T-helper 1 cell treated with Interleukin-12 subunit alpha and Interleukin-12 subunit beta and Interleukin-4 antibody, amounts not matched to agents 30 ng/mL and 1 ng/mL, for 36 hours (primary cell): ENCODE results near the gene TEX9. TPM values are rescaled to one million over a fixed set of nuclear protein-coding genes. Genes with fewer than 3 reads are reported as not detected.
"Not testable (repeated sequence)": the region's sequence is repeated elsewhere in the genome, so short reads cannot be mapped to it uniquely, and the experiment has no call there.

Experiments
- intact Hi-C: fragments of 100-400 bp; cut with micrococcal nuclease; formaldehyde crosslinking; loops from one replicate; pipeline ENCODE4 v1.15.1; 2024
- total RNA-seq: library from RNA; stranded (reverse); gene quantifications from 2 replicates; pipeline ENCODE4 v1.2.3, GENCODE V29; 2022

Gene TEX9
- 0.71 and 0.90 TPM in 2 replicates for total RNA-seq

DNA sequence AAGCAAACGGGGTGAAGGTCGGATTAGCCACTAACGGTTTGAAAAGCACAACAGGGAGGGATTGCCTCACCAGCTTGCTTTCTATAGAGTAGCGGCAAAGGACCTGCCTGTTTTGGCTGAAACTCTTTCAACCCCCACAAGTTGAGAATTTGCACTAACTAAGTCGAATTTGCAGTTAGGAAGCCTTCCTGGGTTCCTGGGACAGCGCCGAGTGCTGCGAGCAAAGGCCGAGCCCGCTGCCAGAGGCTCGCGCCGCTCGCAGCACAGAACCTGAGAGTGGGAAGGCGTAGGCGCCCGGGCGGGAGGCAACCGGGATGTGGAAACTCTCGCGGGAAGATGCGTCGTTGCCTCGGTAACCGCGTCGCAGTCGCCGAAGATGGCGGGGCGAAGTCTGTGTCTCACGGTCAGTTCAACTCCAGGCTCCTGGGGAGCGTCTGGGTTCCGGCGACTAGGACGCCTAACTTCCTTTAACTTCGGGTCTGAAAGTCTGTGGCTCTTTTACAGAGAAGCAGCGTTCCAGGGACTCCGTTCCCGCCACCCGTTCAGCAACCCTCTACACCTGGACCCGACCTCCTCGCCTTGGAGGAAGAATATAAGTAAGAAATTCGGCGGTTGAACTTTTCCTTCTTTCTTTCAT is at the start of gene TEX9:
Gene TEX9, plus strand, starts transcription at position 352 of the 637 bp plus-strand sequence. Its CDS starts 25 bp downstream, at position 377.
- intact Hi-C loops, result loop anchor here (1.0 to 10.0 kb wide), 5 partner anchors 60 to 522 kb away; partner anchors contain the start of gene NEDD4

DNA sequence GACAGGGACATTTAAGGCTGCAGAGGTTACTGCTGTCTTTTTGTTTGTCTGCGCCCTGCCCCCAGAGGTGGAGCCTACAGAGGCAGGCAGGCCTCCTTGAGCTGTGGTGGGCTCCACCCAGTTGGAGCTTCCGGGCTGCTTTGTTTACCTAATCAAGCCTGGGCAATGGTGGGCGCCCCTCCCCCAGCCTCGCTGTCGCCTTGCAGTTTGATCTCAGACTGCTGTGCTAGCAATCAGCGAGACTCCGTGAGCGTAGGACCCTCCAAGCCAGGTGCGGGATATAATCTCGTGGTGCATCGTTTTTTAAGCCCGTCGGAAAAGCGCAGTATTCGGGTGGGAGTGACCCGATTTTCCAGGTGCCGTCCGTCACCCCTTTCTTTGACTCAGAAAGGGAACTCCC is 48.7 kb upstream of the TEX9 start:
- intact Hi-C loops, result not testable (repeated sequence)

DNA sequence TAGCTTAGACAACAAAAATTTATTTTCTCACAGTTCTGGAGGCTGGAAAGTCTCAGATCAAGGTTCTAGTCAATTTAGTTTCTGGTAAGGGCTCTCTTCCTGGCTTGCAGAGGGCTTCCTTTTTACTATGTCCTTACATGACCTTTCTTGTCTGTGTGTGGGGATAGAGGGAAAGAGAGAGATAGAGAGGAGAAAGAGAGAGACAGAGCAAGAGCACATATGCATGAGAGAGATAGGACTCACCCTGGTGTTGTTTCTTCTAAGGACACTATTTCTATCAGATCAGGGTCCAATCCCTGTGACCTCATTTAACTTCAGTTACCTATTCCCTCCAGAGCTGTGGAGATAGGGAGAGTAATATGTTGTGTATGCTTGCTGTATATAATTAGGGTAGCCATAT is 44.9 kb upstream of the TEX9 start:
- intact Hi-C loops, result no loop called here

DNA sequence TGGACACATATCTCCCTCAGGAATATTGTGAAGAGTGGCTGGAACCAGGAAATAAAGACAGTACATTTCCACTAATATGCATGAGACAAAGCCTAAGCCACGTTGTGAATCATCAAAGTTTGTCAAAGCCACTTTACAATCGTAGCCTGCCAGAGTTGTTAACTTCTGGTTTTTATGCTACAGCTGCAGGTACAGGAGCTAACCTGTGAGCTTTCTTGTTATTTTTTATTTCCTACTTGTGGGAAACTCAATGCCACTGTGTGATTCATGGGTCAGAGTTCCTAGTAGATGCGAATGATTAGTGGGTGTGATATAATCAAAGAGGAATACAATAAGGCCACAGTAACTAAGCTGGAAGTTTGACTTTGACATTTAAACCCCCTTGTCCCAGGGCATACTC is 44.4 kb upstream of the TEX9 start:
- intact Hi-C loops, result no loop called here

DNA sequence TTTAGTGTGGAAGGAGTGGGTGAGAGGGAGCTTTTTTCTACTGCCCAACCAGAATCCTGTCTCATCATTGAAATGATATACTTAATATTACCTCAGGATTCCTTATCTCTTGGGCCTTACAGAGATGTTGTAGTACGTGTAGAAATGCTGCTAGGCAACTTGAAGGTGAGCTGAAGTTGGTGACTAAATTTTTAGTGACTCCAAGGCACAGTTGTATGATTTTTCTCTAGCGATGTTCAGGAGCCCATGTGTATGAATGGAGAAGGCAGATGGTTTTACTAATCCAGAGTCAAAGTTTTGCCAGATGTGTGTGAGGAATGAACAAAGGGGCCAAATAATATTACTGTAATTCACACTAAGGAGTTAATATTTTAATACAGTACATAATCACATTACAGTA is 42.8 kb upstream of the TEX9 start:
- intact Hi-C loops, result no loop called here

DNA sequence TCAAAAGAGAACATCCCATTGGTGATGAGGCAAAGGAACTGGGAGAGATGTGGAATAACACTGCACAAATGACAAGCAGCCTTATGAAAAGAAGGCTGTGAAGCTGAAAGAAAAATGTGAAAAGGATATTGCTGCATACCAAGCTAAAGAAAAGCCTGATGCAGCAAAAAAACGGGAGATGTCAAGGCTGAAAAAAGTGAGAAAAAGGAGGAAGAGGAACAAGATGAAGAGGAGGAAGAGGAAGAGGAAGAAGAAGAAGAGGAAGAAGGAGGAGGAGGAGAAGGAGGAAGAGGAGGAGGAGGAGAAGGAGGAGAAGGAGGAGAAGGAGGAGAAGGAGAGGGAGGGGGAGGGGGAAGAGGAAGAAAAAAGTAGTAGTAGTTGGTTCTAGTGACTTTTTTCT is 41.8 kb upstream of the TEX9 start:
- intact Hi-C loops, result no loop called here

DNA sequence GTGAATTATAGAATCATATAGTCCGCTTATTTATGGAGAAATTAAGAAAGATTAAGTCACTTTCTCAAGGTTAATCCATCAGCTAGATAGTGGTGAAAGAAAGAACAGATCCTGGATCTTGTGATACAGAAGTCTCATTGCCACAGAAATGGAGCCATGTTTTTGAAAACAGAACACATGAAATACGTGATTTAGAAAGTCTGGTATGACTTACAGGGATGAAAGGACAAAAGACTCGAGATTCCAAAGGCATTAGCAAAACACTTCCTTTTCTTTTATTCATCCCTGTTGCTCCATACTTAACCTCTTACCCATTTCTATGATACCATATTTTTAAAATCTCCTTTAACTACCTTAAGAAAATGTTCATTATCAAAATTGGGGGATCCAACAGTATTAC is 40.0 kb upstream of the TEX9 start:
- intact Hi-C loops, result no loop called here

DNA sequence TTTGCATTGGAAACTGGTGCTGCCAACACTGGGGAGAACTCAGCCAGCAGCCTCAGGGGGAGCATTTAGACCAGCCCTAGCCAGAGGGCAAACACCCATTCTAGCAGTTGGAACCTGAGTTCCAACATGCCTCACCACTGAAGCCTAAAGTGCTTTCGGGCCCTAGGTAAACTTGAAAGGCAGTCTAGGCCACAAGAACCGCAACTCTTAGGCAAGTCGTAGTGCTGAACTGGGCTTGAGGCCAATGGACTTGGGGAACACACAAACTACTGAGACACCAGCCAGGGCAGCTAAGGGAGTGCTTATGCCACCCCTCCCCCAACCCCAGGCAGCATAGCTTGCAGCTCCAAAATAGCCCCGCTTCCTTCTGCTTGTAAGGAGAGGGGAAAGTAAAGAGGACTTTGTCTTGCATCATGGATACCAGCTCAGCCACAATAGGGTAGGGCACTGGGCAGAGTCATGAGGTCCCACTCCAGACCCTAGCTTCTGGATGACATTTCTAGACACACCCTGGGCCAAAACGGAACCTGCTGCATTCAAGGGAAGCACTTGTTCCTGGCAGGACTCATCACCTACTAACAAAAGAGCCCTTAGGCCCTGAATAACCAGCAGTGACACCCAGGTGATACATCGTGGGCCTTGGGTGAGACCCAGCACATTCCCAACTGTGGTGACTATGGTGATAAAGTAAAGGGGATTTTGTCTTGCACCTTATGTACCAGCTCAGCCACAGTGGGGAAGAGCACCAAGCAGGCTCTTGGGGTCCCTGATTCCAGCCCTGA is 37.3 kb upstream of the TEX9 start:
- intact Hi-C loops, result no loop called here

DNA sequence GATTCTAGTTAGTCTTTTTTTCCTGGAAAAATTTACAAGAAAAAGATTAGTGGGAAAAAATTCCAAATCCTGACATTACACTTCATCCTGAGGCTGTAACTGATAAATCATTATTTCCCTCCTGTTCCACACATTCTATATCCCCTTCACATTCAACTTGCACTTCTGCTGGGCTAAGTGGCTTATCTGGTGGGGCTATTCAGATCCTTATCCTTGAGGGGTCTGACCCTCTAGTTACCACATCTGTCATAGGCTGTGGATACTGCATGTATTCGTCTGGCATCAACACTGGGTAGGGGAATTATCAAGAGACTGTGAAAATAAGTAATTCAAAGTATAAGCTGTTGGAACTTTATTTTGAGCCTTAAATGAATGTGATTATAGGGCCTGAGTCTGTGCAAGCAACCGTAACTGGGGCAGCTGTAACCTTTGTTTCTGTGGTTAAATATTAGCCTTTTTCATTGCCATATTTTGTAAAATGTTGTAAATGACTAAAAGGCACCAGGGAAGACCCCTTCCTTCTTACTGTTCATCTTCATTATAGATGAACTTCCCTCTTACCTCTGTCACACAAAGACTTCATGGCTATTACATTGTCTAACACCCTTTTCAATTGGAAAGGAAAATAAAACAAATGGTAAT is 28.0 kb upstream of the TEX9 start:
- intact Hi-C loops, result no loop called here

DNA sequence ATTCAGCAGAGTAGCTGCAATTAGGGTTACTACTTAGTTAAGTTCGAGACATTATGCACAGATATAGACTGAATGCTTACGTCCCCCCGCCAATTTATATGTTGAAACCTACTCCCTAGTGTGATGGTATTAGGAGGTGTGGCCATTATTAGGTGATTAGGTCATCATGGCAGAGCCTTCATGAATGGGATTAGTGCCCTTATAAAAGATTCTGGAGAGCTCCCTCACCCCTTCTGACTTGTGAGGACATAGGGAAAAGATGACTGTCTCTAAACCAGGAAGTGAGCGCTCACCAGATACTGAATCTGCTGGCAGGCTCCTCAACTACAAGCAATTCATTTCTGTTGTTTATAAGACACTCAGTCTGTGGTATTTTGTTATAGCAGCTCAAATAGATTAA is 25.6 kb upstream of the TEX9 start:
- intact Hi-C loops, result no loop called here

DNA sequence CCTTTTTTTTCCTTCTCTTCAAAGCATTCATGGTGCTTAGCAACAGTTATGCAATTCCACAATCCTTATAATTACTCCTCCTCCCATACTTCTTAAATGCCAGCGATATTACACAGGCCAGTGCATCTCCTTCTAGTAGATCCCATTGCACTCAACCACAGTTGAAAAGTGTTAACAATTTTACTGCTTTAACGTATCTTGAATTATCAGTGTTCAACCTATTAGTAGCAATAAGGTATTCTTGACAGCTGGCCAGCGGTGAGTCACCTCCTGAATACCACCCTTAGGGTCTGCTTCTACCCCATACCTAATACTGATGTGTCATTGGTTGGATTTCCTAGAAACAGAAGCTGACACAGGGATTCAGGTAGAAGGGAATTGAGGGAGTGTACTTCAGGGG is 24.0 kb upstream of the TEX9 start:
- intact Hi-C loops, result no loop called here

DNA sequence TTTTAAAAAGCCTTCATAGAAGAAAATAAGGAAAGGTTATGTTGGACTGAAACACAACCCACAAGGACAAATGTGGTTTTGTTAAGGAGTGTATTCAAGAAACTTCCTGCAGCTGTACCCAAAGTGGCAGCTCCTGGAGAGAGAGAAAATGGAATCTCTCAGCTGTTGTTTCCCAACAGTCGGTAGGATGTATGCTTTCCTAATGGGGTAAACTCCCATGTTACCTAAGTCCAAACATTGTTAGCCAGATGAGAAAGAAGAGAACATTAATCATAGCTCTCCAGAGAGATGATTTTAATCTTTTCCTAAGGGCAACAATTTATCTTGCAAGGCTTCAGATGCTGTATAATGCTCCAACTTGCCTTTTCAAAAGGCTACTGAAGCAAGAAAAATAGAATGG is 22.6 kb upstream of the TEX9 start:
- intact Hi-C loops, result no loop called here

DNA sequence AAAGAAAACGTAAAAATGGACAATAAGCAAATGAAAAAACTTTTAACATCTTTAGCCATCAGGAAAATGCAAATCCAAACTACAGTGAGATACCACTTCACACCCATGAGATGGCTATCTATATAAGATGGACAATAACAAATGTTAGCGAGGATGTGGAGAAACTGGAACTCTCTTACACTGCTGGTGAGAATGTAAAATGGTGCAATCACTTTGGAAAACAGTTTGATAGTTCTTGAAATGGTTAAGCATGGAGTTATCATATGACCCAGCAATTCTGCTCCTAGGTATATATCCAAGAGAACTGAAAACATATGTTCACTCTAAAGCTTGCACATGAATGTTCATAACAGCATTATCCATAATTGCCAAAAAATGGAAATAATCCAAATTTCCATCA is 21.3 kb upstream of the TEX9 start:
- intact Hi-C loops, result no loop called here

DNA sequence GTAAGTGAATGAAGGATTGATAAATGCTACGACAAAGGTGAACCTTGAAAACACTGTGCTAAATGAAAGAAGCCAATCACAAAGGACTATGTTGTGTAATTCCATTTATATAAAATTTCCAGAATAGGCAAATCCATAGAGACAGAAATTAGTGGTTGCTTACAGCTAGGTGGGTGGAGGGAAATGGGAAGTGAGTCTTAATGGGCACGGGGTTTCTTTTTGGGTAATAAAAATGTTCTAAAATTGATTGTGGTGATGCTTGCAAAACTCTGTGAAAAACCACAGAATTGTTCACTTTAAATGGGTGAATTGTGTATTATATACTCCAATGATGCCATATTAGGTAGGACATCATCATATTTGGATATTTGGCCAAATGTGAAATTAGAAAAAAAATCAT is 20.9 kb upstream of the TEX9 start:
- intact Hi-C loops, result no loop called here

DNA sequence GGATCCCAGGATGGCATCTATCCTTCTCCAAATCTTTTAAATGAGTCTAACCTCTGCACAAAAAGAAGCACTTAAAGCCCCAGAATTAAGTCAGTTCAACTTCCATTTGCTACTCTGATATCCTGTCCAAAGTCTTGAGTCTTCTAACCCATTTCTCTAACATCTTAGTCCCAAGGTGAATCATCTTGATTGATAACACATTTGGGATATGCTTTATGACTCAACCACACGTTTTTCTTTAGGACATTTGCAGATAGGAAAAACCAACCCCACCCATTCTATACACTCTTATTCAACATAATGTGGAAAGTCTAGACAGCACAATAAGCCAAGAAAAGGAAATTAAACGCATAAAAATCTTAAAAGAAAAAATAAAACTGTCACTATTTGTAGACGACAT is 18.8 kb upstream of the TEX9 start:
- intact Hi-C loops, result no loop called here

DNA sequence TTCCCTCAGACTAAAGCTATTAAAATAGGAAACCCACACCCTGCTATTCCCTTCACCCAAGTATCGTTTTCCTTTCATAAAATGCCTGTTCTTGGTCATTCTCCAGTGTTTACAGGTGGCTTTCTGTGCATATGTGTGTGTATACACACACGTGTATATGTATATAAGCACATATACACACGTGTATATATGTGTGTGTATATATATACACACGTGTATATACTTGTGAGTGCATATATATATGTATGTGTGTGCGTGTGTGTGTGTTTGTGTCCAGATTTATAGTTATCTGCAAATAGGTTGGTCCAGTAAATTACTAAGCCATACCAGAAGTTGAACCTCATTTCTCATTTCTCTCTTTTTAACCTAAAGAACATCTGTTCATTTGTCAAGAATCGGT is 15.7 kb upstream of the TEX9 start:
- intact Hi-C loops, result no loop called here

DNA sequence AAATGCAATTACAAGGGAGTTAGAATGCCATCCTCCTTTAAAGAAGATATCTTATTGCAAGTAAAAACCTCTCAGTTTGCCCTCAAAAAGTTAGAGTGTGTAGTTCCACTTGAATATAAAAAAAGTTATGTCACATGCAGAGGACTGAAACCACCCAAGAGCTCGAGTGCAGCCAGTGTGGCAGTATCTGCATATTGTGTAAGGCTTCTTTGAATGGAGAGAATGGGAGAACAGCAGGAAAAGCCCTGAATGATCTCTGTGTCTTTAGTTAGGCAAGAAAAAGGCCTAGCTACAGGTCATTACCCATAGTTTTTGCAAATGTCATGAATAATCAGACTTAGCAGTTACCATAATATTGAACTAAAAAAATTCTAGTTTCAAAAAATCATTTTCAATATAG is 13.9 kb upstream of the TEX9 start:
- intact Hi-C loops, result no loop called here

DNA sequence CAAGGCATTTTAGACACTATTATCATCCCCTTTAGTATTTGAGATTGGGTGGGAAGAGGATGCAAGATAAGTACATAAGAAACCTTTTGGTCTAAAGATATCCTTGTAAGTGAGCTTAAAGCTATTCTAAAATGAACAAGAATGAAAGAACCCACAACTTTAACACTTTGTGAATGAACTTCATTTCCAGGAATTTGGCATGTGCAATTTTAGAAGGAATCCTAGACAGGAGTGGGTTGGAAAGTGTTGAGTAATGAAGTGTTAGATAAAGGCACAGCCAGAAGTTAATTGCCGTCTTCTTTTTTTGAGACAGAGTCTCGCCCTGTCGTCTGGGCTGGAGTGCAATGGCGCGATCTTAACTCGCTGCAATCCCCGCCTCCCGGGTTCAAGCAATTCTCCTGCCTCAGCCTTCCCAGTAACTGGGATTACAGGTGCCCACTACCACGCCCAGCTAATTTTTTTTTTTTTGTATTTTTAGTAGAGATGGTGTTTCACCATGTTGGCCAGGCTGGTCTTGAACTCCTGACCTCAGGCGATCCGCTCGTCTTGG is 13.2 kb upstream of the TEX9 start:
- intact Hi-C loops, result no loop called here

DNA sequence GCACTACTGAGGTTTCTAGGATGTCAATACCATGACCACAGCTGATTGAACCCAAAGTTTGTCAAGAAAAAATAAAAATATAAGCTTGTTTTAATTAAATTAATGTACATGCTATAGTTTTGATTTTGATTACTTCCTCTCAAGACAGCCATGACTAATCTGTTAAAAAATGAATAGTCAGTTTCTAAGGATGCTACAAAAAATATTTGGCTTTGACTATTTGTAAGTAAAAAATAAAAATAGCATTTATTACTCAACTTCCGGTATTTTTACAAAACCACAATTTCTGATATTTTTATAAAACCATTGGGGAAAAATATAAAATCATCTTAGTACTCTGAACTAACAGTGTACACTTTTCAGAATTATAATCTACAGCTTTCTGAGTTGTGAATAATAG is 12.1 kb upstream of the TEX9 start:
- intact Hi-C loops, result no loop called here

DNA sequence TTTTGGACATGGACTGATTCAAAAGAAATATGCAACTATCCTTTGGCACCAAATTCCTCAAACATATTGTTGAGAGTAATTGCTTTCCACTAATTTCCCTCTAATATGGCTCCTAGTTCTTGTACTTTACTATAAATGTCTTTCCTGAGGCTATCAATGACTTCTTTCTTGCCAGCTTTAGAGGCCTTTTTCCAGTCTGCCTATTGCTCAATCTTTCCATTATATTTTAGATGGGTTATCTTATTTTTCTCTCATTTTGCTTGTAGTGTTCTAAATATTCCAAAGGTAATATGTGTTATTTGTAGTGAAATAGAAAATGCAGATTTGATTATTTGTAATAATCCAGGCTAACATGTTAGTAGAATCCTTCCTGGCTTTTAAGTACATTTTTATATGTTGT is 11.5 kb upstream of the TEX9 start:
- intact Hi-C loops, result no loop called here

DNA sequence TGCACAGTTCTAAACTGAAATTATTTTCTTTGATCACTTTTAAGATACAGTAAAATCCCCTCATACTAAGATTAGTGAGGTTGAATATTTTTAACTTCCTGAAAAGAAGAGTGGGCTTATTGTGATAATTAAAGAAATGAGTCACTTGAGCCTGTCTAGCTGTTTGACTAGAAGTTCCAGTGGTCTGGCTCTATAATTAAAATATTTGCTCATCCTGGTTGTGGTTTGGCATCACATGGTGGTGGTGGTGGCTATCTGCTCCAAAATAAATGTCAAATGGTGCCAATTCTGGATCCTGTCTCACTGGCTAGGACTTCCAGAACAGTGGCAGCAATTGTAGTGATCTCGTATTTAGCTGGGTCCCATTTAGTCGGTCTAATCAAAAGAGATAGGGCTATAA is 8.6 kb upstream of the TEX9 start:
- intact Hi-C loops, result no loop called here

DNA sequence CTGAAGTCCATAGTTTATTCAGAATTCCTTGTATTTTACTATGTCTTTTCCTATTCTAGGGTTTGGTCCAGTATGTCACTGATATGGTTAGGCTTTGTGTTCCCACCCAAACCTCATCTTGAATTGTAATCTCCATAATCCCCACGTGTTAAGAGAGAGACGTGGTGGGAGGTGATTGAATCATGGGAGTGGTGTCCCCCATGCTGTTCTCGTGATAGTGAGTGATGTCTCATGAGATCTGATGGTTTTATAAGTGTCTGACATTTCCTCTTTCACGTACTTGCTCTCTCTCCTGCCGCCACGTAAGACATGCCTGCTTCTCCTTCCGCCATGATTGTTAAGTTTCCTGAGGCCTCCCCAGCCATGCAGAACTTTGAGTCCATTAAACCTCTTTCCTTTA is 6.6 kb upstream of the TEX9 start:
- intact Hi-C loops, result no loop called here
